ENCODE results near the gene EZR.

DNA sequence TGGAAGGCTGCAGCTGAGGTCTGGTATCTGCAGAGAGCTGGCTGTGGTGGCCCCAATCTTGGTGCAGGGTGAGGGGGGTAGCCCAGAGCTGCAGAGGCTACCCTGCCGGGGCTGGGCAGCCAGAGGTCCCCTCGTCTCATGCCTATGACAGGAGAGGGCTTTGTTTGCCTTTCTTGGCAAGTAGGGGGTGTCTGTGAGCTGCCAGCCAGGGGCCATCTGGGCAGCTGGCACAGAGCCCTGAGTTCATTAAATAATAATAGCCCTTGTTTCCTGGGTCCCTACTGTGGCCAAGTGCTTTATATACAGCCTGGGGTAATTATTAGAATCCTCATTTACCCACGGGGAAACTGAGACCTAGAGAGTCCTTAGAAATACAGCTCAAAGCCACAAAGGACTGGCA lies 66.6 kb downstream of the EZR start:
- TF ChIP-seq SP1 (CRISPR knock-in tag; IDR thresholded peaks at IDR 0.05) (no peak), POLR3A (IDR thresholded peaks at IDR 0.05; ENCODE audit: borderline replicate concordance, extremely low read depth, insufficient read depth, insufficient read length) (no peak), BRCA1 (IDR thresholded peaks at IDR 0.05) (no peak), BRCA1 (CRISPR knock-in tag; IDR thresholded peaks at IDR 0.05) (no peak), IFI16 (CRISPR knock-in tag; IDR thresholded peaks at IDR 0.05) (no peak), ZNF282 (CRISPR knock-in tag; IDR thresholded peaks at IDR 0.05) (no peak), MYC (IDR thresholded peaks at IDR 0.05; ENCODE audit: low read depth, low read length) (no peak), MYC (CRISPR knock-in tag; IDR thresholded peaks at IDR 0.05; ENCODE audit: borderline replicate concordance, low read depth) (no peak), ZNF140 (CRISPR knock-in tag; IDR thresholded peaks at IDR 0.05) (no peak), POLR2A (conservative IDR thresholded peaks at IDR 0.05) (no peak)
